OCI-M2 (cell line): Measurements from ENCODE around the gene FAM25C.
"Not testable (repeated sequence)": the region's sequence is repeated elsewhere in the genome, so short reads cannot be mapped to it uniquely, and the experiment has no call there.

Source experiments
- DNase-seq: peaks from one replicate; lab custom pipeline; 2025; ENCODE audit not compliant: unreplicated experiment; lab: John Stamatoyannopoulos, UW

The FAM25C gene

GRCh38 chr10:47959677-47960076 lies 39.9 kb downstream of the FAM25C start:
- not testable (repeated sequence) for DNase-seq

GRCh38 chr10:47957158-47957557 lies 42.4 kb downstream of the FAM25C start:
- not testable (repeated sequence) for DNase-seq

- DNase-seq = not testable (repeated sequence)
Observed at GRCh38 chr10:47947424-47947823, 52.2 kb downstream of the FAM25C start.
